ENCODE measurements around the gene LRRC10B.
"Not testable (repeated sequence)": the region's sequence is repeated elsewhere in the genome, so short reads cannot be mapped to it uniquely, and the experiment has no call there.

The LRRC10B gene

DNA sequence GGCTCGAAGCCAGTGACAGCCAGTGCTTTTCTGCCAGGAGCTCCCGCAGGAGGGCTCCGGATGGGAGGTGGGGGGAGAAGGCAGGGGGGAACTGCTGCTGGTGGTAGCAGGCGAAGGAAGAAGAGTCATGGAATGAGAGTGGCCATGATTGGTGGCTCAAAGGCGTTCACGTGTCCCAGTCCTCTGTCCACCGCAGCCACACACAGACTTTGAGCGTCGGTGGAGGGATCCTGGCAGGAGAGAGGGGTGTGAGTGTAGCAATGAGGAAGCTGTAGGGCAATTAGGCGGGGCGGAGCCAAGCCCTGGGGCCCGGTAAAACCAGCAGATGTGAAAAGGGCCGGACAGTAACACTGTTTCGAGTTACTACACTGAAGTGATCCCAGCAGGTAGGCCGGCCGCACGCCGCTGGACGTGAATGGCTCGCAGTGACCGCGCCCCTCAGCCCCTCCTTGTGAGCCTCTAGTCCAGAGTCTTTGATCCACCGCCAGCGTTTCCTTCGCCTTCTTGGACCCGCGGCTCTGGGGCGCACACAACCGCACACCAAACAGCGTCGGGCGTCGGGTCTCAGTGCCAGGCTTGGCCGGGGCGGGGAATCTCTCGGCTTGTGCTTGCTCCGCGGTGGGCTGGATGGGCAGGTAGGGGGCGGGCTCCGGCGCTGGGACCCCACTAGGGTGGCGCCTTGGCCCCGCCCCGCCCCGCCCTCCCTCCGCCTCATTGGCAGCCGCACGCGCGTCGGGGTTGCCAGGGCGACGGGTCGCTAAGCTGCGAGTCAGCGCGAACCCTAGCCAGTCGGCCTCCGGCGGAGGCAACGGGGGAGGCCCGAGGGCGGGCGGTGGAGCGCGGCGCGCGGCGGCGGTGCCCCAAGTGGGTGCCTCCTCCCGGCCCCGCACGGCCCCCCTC, at the start of gene LRRC10B:
Gene LRRC10B (plus strand): TSS at position 788 of the 900 bp plus-strand sequence. CDS start 250 bp downstream, outside the sequence.
- no peak for DNase-seq

DNA sequence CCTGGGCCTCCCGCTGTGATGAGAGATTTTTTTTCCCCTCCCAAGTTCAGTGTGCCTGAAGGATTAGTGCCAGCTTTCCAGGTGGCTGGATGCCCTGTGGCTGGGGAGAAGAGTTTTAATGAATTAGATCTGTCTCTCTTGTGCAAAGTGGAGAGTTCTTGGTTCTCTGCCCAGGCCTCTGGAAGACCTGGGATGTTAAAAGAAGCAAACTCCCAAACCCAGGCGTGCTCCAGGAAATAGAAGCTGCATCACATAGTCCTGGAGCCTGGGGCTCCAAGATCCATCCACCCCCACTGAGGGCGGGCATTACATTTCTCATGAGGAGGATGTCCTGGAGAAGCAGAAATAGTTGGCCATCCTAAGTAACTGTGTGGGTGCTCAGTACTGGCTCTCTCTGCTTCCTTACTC, 48.1 kb upstream of the LRRC10B start:
- DNase-seq, result no peak

DNA sequence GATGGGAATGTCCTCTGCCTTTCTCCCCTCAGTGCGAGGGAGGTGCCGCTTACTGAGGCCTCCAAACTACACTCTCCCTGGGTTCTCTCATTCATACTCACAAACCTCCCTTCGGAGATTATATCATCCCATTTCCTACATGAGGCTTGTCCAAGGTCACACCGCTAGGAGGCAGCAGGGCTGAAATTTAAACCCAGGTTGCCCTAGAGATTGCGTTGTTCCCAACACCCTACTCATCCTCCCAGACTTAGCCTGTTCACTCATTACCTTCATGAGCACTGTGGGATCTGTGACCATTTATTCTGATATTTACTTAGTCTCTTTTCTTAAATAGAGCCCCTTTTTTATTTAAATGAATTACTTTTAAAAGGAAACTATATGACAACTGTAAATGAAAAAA, 47.6 kb upstream of the LRRC10B start:
- no peak for DNase-seq

DNA sequence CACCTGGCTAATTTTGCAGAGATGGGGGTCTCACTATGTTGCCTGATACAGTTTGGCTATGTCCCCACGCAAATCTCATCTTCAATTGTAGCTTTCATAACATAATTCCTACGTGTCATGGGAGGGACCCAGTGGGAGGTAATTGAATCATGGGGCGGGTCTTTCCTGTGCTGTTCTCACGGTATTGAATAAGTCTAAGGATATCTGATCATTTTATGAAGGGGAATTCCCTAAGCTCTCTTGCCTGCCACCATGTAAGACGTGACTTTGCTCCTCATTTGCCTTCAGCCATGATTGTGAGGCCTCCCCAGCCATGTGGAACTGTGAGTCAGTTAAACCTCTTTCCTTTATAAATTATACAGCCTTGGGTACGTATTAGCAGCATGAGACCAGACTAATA, 40.9 kb upstream of the LRRC10B start:
- not testable (repeated sequence) for DNase-seq

DNA sequence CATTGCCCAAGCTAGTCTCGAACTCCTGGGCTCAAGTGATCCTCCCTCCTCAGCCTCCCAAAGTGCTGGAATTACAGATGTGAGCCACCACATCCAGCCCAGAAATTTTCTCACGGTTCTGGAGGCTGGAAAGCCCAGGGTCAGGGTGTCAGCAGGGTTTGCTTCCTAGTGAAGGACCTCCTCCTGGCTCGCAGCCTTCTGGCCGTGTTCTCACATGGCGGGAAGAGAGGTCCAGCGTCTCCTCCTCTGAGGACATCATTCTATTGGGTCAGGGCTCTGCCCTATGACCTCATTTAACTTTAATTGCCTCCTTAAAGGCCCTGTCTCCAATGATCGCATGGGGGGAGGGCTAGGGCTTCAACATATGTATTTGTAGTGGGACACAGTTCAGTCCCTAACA, 40.5 kb upstream of the LRRC10B start:
- DNase-seq, result no peak

DNA sequence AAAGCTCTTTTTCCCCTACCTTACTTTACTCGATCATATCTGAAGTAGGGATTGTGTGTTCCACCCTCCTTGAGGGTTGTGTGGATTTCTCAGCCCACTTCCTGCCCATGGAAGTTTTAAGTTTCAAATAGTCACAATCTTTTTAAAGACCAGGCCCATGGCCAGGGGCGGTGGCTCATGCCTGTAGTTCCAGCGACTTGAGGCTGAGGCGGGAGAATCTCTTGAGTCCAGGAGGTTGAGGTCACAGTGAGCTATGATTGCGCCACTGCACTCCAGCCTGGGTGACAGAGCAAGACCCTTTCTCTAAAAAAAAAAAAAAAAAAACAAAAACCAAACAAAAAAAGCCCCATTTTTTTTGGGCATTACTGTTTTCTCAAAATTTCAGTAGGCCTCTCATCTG, 36.3 kb upstream of the LRRC10B start:
- no peak for DNase-seq

DNA sequence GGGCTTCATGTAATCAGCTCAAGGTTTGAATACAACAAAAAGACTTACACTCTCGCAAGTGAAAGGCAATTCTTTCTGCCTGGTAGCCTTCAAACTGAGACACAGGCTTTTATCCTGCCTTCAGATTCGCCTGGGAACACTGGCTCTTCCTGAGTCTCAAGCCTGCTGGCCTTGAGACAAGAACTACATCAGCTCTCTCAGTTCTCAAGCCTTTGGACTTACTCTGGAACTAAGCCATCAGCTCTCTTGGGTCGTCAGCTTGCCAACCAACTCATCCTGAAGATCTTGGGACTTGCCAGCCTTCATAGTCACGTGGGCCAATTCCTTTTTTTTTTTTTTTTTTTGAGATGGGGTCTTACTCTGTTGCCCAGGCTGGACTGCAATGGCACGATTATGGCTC, 35.7 kb upstream of the LRRC10B start:
- no peak for DNase-seq

DNA sequence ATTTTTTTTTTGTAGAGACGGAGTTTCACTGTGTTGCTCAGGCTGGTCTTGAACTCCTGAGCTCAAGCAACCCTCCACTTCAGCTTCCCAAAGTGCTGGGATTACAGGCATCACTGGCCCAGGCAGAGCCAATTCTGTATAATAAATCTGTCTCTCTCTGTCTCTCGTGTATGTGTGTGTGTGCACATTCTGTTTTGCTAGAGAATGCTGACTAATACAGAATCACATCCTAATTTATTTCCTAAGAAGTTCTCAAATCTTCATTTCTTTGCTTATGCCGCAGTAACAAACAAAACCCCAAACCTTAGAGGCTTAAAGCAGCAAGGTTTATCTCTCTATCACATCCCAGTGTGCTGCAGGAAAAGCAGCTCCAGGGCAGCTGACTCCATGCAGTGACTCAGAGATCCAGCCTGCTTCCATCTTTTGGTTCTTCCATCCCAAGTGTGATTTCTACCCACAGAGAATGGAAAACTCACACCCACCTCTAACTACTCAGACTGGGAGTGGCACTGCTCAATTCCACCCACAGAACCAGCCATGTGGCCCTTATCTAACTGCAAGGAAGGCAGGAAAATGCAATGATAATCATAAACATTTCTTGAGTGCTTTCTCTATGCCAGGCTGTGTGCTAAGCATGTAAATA, 35.1 kb upstream of the LRRC10B start:
- peak in 1 of 2 donors; percentile 23 for DNase-seq

DNA sequence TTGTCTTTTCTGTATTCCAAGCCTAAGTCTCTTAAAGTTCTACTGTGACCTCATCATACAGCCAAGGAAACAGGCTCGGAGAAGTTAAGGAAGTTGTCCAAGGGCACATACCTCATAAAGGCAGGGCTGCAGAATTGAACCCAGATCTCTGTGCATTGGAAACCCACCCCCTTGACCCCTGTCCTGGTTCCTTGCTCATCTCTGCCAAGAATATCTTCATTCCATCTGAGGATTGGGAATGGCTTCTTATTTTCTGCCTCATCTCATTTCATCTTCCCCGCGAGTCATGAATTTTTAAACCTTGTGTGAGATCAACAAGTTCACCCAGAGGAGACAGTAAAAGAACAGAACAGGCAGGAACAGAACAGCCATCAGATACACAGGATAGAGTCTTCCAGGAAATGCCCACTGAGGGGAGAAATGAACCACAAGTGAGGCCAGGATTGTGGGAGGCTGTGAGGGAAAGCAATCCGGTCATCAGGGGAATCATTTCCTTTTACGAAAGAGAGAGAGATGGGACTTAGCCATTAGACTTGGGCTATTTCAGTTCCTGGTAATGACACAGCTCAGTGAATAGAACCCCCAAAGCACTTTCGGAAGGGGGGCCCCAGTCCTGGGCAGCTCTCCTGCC, 34.4 kb upstream of the LRRC10B start:
- no peak for DNase-seq

DNA sequence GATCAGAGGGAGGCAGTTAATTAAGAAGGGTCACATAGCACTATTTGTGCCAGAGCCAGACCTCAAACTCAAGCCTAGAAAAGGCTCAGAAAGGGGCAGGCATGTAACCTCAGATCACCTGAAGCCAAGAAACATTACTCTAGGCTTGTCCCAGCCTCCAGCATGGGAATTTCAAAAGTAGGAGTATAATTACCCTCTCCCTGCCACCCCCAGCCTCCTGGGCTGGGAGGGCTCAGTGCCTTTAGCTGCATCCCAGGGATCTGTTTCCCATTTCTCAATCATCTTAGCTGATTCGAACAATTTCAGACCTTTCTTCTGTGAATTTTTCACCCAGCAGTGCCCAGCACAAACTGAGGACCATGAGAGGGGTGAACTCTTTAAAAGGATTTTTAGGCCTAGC, 33.1 kb upstream of the LRRC10B start:
- DNase-seq, result no peak

DNA sequence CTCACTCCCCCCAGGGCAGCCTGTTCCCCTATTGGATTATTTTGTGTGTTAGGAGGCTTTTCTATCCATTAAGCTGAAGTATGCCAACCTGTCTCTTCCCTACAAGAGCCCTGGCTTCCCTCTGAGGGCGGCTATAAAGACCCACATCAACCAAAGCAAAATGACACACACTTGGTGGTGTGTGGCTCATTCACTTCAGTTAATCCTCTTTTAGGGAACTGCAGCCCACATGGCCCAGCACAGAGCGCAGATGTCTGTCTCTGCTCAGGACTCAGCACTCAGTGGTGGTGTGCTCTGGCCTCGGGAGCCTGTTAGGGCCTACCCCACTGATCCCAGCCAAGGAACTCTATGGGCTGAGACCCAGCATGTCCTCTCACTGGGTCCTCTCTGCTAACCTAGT, 32.2 kb upstream of the LRRC10B start:
- DNase-seq, result peak; percentile 11 to 54

DNA sequence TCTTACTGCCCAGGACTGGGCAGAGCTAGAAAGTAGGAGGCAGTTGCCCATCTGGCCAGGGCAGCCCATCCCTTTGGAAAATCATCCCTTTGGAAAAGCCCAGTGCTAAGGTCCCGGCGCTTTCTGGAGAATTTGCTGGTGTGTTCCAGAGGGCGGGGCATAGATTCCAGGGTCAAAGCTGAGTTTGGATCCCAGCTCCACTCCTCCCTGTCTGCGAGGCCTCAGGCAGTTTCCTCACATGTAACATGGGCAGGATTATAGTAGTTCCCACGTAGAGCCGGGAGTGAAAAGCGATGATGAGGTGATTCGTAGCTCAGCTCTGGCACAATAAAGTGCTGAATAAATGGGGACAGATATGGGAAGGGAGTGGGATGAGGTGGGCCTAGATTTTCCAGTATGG, 31.4 kb upstream of the LRRC10B start:
- no peak for DNase-seq

DNA sequence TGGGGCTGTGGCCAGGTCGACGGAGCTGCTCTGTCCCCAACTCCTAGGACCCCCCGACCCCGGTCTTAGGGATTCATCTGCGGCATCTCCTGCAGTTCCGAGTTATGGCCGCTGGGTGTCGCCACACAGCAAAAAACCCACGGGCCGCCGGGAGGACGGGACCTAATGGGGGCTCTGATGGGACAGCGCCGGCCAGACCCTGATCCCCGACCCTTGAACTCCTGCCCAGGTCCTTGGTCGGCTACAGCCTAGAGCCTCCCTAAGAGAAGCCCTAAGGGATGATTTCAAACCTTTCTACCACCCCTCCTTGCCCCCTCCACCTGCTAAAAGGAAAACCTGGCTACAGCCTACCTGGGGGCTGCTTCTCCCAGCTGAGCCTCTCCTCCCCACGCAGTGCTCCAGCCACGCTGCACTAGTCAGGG, 30.8 kb upstream of the LRRC10B start:
- DNase-seq, result peak in 1 of 2 donors; percentile 59

DNA sequence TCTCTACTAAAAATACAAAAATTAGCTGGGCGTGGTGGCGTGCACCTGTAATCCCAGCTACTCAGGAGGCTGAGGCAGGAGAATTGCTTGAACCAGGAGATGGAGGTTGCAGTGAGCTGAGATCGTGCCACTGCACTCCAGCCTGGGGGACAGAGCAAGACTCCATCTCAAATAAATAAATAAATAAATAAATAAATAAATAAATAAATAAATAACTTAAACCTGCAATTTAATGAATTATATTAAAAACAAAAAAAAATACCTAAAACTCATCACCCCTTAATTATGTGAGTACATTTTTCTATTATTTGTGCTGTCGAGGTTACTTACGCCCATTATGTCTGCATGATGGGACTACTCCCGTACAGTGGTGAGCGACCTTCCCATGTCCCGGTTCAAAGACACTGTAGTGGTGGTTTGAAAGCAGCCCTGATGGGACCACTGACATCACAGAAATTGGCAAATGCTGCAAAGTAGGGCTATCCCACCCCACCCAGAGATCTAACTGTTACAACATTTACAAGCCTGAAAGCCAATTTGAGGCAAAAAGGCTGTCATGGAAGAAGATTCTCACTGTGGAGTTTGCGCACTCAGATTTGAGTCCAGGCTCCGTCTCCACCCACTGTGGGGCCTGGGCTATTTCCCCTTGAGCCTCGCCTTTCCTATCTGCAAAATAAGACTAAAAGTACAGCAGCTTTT, 29.0 kb upstream of the LRRC10B start:
- not testable (repeated sequence) for DNase-seq

DNA sequence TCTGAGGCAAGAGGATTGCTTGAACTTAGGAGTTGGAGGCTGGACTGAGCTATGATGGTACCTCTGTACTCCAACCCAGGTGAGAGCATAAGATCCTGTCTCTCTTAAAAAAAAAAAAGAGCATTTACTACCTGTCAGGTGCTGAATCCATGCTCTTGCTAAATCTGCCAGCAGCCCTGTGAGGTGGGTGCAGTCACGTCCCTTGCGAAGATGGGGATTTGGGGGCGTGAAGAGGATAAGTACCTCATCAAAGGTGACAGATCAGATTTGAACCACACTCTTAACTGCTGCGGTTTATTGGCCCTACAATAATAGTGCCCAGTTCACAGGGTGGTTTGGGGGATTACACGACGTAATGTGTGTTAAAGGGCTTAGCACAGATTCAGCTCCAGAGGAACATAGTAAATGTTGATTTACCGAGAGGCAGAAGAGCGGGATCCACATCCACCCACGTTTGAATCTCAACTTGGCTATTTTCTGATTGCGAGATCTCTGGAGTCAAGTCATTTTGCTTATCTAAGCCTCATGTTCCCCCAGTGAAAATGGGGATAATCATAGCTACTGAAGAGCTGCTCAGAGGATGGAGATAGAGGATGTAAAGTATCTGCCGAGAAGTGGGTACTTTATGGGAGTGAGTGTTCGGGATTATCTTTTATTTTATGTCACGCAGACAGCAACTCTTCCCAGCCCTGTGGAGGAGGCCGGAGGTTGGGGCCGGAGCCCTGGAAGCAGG, 28.1 kb upstream of the LRRC10B start:
- DNase-seq, result no peak

DNA sequence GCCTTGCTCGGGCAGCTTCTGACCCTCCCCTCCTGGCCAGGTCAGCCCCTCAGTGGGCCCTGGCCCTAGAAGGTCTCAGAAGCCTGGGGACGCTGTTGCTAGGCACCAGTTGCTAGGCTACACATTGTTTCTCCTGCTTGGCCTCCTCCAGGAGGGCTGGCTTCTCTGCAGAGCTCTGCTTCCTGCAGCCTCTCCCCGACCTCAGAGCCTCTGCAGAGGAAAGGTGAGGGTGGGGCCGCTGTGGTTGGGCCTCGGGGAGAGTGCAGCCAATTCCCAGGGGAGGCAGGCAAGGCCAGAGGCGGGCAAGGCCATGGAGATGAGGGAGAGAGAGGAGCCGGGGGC, 27.6 kb upstream of the LRRC10B start:
- DNase-seq, result no peak

DNA sequence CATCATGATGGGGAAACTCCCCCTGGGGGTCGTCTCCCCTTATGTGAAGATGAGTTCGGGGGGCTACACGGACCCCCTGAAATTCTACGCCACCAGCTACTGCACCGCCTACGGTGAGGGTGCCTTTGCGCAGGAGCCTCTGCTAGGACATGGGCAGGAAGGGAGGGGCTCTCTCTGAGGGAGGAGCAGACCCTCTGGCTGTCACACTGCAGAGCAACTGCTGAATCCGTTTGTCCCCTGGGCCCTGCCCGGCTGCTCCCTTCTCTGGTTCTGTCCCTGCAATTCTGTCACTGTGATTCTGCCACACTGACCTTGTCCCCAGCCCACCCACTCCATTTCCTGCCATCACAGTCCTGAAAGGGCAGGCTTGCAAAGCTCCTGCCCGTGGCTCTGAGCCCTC, 26.7 kb upstream of the LRRC10B start:
- no peak for DNase-seq

DNA sequence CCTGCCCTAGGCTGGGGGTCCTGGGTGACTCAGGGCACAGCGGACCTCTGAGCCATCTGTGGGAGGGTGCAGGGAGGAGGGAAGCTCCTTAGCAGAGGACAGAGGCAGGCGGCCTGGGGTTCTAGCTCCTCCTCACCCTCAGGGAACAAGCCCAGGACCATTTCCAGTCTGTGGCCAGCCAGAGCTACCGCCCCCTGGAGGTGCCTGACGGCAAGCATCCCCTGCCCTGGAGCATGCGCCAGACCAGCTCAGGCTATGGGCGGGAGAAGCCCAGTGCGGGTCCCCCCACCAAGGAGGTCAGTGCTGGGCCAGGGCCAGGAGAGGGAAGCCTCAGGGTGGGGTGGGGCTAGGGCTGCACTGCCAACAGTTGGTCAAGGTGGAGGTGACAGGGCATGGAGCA, 26.0 kb upstream of the LRRC10B start:
- peak in 1 of 2 donors; percentile 22 for DNase-seq

DNA sequence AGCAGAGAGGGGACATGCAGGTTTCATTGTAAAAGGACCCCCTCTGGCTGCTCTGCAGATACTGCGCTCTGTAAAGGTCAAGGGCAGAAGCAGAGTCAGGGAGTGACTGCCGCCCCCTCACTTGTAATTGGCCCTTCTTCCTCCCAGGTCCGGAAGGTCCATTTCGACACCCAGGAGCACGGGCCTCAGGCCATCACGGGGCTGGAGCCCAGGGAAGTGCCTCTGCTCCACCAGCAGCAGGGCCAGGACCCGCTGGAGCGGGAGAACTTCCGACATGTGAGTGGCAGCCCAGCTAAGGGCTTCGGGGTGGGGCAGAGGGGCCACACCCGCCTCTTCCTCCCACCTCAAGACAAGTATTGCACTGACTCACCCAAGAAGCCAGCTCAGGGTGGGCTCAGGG, 24.0 kb upstream of the LRRC10B start:
- DNase-seq, result peak in 1 of 2 donors; percentile 32

DNA sequence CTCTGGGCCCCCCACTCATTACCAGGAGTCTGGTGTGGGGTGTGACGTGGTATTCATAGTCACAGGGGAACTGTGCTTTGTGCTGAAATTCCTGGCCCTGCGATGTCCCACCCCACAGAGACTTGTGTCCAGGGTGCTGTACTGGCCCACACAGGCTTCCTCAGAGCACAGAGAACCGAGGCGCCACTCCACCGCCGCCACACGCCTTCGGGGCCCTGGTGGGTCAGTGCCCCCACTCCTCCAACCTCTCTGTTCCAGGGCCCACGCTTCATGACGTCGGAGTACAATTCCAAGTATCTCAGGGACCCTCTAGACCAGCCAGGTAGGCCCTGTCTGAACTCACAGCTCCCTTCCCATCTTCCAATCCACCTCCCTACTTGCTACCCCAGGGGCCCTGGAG, 23.5 kb upstream of the LRRC10B start:
- DNase-seq, result no peak

DNA sequence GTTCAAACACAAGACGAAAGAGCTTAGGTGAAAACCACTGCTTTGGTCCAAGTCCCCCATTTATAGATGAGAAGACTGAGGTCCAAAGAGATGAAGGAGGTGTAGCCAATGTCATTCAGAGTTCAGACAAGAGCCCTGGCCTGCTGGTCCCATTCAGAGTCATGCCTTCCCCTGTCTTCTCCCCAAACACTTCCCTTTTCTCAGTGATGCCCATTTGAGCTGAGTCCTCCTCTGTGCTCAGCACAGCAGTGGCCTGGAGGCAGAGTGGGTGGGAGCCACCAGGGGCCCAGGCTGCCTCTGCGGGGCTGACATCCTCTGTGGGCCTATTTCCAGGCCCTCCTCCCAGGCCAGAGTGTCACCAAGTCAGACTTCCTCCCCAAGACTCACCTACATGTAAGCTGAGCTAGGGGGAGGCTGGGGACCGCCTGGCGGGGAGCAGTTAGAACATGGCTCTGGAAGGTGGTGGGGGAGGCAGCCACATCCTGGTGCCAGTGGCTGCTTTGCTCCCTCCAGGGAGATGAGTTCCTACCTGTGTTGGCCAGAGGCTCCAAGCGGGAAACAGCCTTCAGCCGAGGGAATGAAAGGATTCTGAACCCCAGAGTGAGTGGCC, 22.4 kb upstream of the LRRC10B start:
- DNase-seq, result peak in 1 of 2 donors; percentile 37

DNA sequence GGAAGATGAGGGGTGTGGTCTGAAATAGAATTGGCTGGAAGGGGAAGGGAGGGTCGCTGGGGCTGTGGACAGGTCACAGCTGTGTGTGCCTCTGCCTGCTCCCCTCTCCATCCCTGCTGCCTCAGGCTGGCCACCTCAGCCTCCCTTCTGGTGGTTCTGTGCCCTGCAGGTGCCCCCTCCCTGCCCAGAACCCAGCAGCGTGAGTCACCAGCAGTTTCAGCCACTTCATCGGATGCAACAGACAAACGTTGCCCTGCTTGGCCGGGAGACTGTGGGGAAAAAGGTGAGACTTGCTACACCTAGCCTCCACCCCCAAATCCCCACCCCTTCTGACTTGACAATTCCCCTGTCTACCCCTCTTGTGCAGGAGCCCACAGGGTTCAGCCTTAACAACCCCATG, 21.8 kb upstream of the LRRC10B start:
- no peak for DNase-seq

Data from inflammatory macrophage treated with lipopolysaccharide for 1 hour (primary cell).